CD4-positive, alpha-beta T cell treated with Interferon gamma for 1 hour (primary cell): ENCODE results near the gene OVAAL.
"Not testable (repeated sequence)": the region's sequence is repeated elsewhere in the genome, so short reads cannot be mapped to it uniquely, and the experiment has no call there.

ENCODE experiments used
- DNase-seq: peaks from one replicate; pipeline ENCODE4 v3.0.0-alpha.2; 2020

The OVAAL gene

GRCh38 chr1:180542113-180542837, 16.5 kb upstream of the OVAAL start:
- DNase-seq: no peak

- DNase-seq: no peak
Observed at GRCh38 chr1:180542838-180543145, 16.0 kb upstream of the OVAAL start.

- no peak for DNase-seq
Observed at GRCh38 chr1:180544050-180544449, 14.7 kb upstream of the OVAAL start.

- DNase-seq: no peak
Observed at GRCh38 chr1:180545991-180546390, 12.8 kb upstream of the OVAAL start.

GRCh38 chr1:180548686-180549317, 10.0 kb upstream of the OVAAL start:
- DNase-seq: no peak

GRCh38 chr1:180549770-180550169, 9.0 kb upstream of the OVAAL start:
- DNase-seq: not testable (repeated sequence)

GRCh38 chr1:180550241-180550640, 8.5 kb upstream of the OVAAL start:
- no peak for DNase-seq

- DNase-seq: no peak
Observed at GRCh38 chr1:180551997-180552396, 6.8 kb upstream of the OVAAL start.

- not testable (repeated sequence) for DNase-seq
Observed at GRCh38 chr1:180553046-180553445, 5.7 kb upstream of the OVAAL start.

GRCh38 chr1:180555411-180555810, 3.4 kb upstream of the OVAAL start:
- DNase-seq: no peak

GRCh38 chr1:180560200-180560867, 1.6 kb downstream of the OVAAL start:
- DNase-seq: no peak

GRCh38 chr1:180560868-180561600, 2.3 kb downstream of the OVAAL start:
- DNase-seq: no peak

- DNase-seq: no peak
Observed at GRCh38 chr1:180562640-180563025, 3.9 kb downstream of the OVAAL start.

GRCh38 chr1:180563026-180563827, 4.5 kb downstream of the OVAAL start:
- DNase-seq: no peak

- no peak for DNase-seq
Observed at GRCh38 chr1:180565121-180565871, 6.5 kb downstream of the OVAAL start.

GRCh38 chr1:180566026-180566425, 7.3 kb downstream of the OVAAL start:
- DNase-seq: no peak

- DNase-seq: no peak
Observed at GRCh38 chr1:180566495-180566894, 7.7 kb downstream of the OVAAL start.

- DNase-seq: no peak
Observed at GRCh38 chr1:180567654-180568053, 8.9 kb downstream of the OVAAL start.

- no peak for DNase-seq
Observed at GRCh38 chr1:180568184-180568583, 9.4 kb downstream of the OVAAL start.

GRCh38 chr1:180571060-180571831, 12.5 kb downstream of the OVAAL start:
- no peak for DNase-seq
